ENCODE data around the gene AP1AR.

AP1AR gene

GRCh38 chr4:112296949-112297880 lies 65.6 kb downstream of the AP1AR start, which contains the start of gene ALPK1:
Gene ALPK1 (plus strand): TSS chr4:112297369.
- no peak for TF ChIP-seq CTCF (IDR thresholded peaks at IDR 0.05)

- no peak for TF ChIP-seq CTCF (IDR thresholded peaks at IDR 0.05)
Measured at GRCh38 chr4:112299721-112300120, 68.1 kb downstream of the AP1AR start.

- no peak for TF ChIP-seq CTCF (IDR thresholded peaks at IDR 0.05)
Measured at GRCh38 chr4:112302320-112303274, 71.0 kb downstream of the AP1AR start.

GRCh38 chr4:112311516-112311915 lies 79.9 kb downstream of the AP1AR start:
- TF ChIP-seq CTCF (IDR thresholded peaks at IDR 0.05): no peak

GRCh38 chr4:112312610-112313239 lies 81.1 kb downstream of the AP1AR start:
- TF ChIP-seq CTCF (IDR thresholded peaks at IDR 0.05): no peak

GRCh38 chr4:112315446-112315845 lies 83.9 kb downstream of the AP1AR start:
- no peak for TF ChIP-seq CTCF (IDR thresholded peaks at IDR 0.05)

- TF ChIP-seq CTCF (IDR thresholded peaks at IDR 0.05): no peak
Measured at GRCh38 chr4:112316360-112316759, 84.8 kb downstream of the AP1AR start.

Measured in LNCAP (cell line).